ENCODE measurements around the gene ACSL1. TPM values are rescaled to one million over a fixed set of nuclear protein-coding genes. Genes with fewer than 3 reads are reported as not detected.

Gene ACSL1
- total and polyA plus RNA-seq, 9 of the 15 experiments (the other 6 are each of a cell fraction or from before 2014, with no cell fraction given): 6.7 to 24.1 (median 15.0) TPM

DNA sequence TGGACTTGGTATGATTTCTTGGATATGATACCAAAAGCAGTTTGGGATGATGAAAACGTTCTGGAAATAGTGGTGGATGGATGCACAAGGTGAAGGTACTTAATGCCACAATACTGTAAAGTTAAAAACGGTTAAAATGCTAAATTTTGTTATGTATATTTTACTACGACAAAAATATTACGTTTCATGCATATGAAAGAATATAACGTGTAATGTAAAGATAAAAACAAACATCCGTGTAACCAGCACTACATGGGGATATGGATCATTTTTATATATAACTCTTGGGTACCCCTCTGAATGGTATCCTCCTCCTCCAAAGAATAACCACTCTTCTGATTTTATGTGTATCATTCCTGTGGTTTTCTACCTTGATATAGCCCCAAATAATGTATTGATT is 91.0 kb downstream of the ACSL1 start:
- intact Hi-C loops (cut with micrococcal nuclease) (loop anchor here (1.0 to 10.0 kb wide), 3 partner anchors 81 to 470 kb away; partner anchors contain the start of genes CASP3 and PRIMPOL), in situ Hi-C loops (cut with MboI) (no loop called here)
- TF ChIP-seq ZNF644 (tag; IDR thresholded peaks at IDR 0.05; ENCODE audit: low read depth) (0 out of 2 replicates have a peak, but pooled peaks have one; percentile 4), U2AF2 (optimal IDR thresholded peaks at IDR 0.05; ENCODE audit: low read depth, low read length) (no peak)
- TF ChIP-seq, protein P1, sequence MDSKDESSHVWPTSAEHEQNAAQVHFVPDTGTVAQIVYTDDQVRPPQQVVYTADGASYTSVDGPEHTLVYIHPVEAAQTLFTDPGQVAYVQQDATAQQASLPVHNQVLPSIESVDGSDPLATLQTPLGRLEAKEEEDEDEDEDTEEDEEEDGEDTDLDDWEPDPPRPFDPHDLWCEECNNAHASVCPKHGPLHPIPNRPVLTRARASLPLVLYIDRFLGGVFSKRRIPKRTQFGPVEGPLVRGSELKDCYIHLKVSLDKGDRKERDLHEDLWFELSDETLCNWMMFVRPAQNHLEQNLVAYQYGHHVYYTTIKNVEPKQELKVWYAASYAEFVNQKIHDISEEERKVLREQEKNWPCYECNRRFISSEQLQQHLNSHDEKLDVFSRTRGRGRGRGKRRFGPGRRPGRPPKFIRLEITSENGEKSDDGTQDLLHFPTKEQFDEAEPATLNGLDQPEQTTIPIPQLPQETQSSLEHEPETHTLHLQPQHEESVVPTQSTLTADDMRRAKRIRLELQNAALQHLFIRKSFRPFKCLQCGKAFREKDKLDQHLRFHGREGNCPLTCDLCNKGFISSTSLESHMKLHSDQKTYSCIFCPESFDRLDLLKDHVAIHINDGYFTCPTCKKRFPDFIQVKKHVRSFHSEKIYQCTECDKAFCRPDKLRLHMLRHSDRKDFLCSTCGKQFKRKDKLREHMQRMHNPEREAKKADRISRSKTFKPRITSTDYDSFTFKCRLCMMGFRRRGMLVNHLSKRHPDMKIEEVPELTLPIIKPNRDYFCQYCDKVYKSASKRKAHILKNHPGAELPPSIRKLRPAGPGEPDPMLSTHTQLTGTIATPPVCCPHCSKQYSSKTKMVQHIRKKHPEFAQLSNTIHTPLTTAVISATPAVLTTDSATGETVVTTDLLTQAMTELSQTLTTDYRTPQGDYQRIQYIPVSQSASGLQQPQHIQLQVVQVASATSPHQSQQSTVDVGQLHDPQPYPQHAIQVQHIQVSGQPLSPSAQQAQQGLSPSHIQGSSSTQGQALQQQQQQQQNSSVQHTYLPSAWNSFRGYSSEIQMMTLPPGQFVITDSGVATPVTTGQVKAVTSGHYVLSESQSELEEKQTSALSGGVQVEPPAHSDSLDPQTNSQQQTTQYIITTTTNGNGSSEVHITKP (IDR thresholded peaks at IDR 0.05; ENCODE audit: partially characterized antibody): peak; percentile 80
- Histone ChIP-seq H2AFZ (ENCODE audit: low read depth, low read length) (peak overlapping the region; percentile 89), H3K27ac (ENCODE audit: extremely low read depth, low read depth, low read length) (peak overlapping the region; percentile 66; the same call in 2 of the 3 replicates), H3K4me2 (ENCODE audit: insufficient read depth, low read length) (peak overlapping the region; percentile 77), H3K9ac (ENCODE audit: insufficient read depth in 1 of 2, low read depth in 2 of 2, low read length in 2 of 2) (peak overlapping the region in 1 of 2 experiments; percentile 68; a peak in 2 of 4 replicates), H3K9me3 (replicated peaks; ENCODE audit: control insufficient read depth, insufficient read depth, low read depth, low read length) (no peaks in the 10 kb centered on the region), H3K4me3 (peak overlapping the region; percentile 78), H4K20me1 (replicated peaks; ENCODE audit: control insufficient read depth, insufficient read depth, low read length) (no peaks in the 10 kb centered on the region), H3K4me1 (replicated peaks in 1 of 2; ENCODE audit: control insufficient read depth in 2 of 2, insufficient read depth in 2 of 2, low read length in 2 of 2) (peaks cover 0 to 8% of the 10 kb centered on the region in 2 experiments; a peak in 1 of 5 replicates), H3K36me3 (ENCODE audit: control insufficient read depth, insufficient read depth, low read length) (peaks cover 25% of the 10 kb centered on the region), H3K79me2 (ENCODE audit: control insufficient read depth, insufficient read depth, low read length) (peaks cover 42% of the 10 kb centered on the region), H3K9me1 (ENCODE audit: control insufficient read depth, insufficient read depth, low read length) (no peaks in the 10 kb centered on the region), H3K27me3 (ENCODE audit: control insufficient read depth in 2 of 2, insufficient read depth in 2 of 2, low read length in 2 of 2) (no peaks in the 10 kb centered on the region)
- no peak for ATAC-seq
- POLR2A ChIA-PET: interaction anchor here (0.7 to 1.8 kb wide), 7 partner anchors 11 to 109 kb away, joined by 3 to 8 read pairs (median 5); no protein-coding TSS in a partner anchor
- BruUV-seq (replicated peaks): TSS peak; percentile 92
- CTCF ChIA-PET (ENCODE audit: low intra/inter-chr PET ratio): no interaction called here
- no peak for DNase-seq (ENCODE audit: extremely low read depth in 1 of 4, low spot score in 3 of 4)
- FAIRE-seq: no peak
- WGBS (ENCODE audit: insufficient coverage, low coverage, missing lambda C conversion rate): 11% methylated on average over 6 of the region's 6 CpGs

Measured in K562 (cell line).